ENCODE results near the gene RPL10A.
"Not testable (repeated sequence)": the region's sequence is repeated elsewhere in the genome, so short reads cannot be mapped to it uniquely, and the experiment has no call there.

The RPL10A gene

DNA sequence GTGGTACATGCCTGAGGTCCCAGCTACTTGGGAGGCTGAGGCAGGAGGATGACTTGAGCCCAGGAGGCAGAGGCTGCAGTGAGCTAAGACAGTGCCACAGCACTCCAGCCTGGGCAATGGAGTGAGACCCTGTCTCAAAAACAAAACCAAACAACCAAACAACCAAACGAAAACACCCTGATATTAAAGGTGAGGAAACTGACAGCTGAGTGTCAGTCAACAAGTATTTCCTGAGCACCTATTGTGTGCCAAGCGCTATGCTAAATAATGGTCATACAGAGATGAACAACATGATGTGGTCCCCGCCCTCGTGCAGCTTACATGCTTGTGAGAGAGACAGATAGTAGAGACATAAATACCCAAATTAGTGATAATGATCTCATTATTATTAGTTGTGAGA lies 46.4 kb downstream of the RPL10A start:
- Histone ChIP-seq H3K4me3 (ENCODE audit: low read length) (no peak overlapping the region), H3K27ac (ENCODE audit: low read depth, low read length) (no peak overlapping the region), H3K36me3 (ENCODE audit: control insufficient read depth, insufficient read depth, low read length) (no peaks in the 10 kb centered on the region), H3K4me1 (ENCODE audit: control insufficient read depth, insufficient read depth, low read length) (no peaks in the 10 kb centered on the region), H3K27me3 (ENCODE audit: control insufficient read depth, insufficient read depth, low read length) (peaks cover 2% of the 10 kb centered on the region), H3K9ac (ENCODE audit: low read length) (no peak overlapping the region)

DNA sequence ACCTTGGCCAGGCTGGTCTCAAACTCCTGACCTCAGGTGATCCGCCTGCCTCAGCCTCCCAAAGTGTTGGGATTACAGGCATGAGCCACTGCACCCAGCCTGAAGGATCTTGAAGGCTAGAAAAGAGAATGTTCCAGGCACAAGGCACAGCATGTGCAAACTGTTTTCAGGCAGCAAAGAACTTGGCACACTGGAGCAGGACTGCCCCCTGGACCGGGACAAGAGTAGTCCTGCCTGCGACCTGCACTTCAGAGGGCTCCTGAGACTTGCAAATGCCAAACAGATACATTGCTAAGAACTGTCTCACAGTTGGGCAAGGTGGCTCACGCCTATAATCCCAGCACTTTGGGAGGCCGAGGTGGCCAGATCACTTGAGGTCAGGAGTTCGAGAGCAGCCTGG lies 47.7 kb downstream of the RPL10A start:
- H3K36me3 ChIP-seq (ENCODE audit: control insufficient read depth, insufficient read depth, low read length); H3K27me3 ChIP-seq (ENCODE audit: control insufficient read depth, insufficient read depth, low read length); H3K4me1 ChIP-seq (ENCODE audit: control insufficient read depth, insufficient read depth, low read length); H3K9ac ChIP-seq (ENCODE audit: low read length); H3K27ac ChIP-seq (ENCODE audit: low read depth, low read length); H3K4me3 ChIP-seq (ENCODE audit: low read length): not testable (repeated sequence)

DNA sequence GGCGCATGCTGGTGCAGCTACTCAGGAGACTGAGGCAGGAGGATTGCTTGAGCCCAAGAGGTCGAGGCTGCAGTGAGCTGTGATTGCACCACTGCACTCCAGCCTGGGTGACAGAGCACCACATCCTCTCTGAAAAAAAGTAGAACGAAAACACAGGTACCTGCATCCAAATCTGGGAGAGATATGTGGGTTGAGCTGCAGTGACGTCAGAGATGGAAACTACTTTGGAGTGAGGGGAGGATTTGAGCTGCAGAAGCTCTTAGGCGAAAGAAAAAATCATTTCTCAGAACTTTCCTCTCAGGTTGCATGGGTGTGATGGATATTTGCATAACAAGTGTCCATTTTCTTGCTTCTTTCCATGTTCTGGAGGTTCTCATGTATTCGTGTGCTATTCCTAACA lies 48.5 kb downstream of the RPL10A start:
- Histone ChIP-seq H3K27me3 (ENCODE audit: control insufficient read depth, insufficient read depth, low read length) (peaks cover 2% of the 10 kb centered on the region), H3K4me3 (ENCODE audit: low read length) (no peak overlapping the region), H3K36me3 (ENCODE audit: control insufficient read depth, insufficient read depth, low read length) (no peaks in the 10 kb centered on the region), H3K9ac (ENCODE audit: low read length) (no peak overlapping the region), H3K4me1 (ENCODE audit: control insufficient read depth, insufficient read depth, low read length) (no peaks in the 10 kb centered on the region), H3K27ac (ENCODE audit: low read depth, low read length) (no peak overlapping the region)

DNA sequence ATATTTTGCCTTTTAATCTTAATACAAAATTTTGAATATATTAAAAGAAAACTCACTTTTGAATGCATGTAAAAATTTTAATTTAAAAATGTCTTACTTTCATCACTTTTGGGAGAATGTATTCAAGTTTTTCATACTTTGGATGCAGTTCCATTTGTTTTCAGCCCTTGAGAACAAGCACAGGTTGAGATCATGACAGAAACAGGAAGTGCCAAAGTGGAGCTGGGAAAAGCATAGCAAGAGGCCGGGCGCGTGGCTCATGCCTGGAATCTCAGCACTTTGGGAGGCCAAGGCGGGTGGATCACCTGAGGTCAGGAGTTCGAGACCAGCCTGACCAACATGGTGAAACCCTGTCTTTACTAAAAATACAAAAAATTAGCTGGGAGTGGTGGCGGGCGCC lies 49.8 kb downstream of the RPL10A start:
- H3K36me3 ChIP-seq (ENCODE audit: control insufficient read depth, insufficient read depth, low read length); H3K9ac ChIP-seq (ENCODE audit: low read length); H3K27ac ChIP-seq (ENCODE audit: low read depth, low read length); H3K4me3 ChIP-seq (ENCODE audit: low read length); H3K27me3 ChIP-seq (ENCODE audit: control insufficient read depth, insufficient read depth, low read length); H3K4me1 ChIP-seq (ENCODE audit: control insufficient read depth, insufficient read depth, low read length): not testable (repeated sequence)

DNA sequence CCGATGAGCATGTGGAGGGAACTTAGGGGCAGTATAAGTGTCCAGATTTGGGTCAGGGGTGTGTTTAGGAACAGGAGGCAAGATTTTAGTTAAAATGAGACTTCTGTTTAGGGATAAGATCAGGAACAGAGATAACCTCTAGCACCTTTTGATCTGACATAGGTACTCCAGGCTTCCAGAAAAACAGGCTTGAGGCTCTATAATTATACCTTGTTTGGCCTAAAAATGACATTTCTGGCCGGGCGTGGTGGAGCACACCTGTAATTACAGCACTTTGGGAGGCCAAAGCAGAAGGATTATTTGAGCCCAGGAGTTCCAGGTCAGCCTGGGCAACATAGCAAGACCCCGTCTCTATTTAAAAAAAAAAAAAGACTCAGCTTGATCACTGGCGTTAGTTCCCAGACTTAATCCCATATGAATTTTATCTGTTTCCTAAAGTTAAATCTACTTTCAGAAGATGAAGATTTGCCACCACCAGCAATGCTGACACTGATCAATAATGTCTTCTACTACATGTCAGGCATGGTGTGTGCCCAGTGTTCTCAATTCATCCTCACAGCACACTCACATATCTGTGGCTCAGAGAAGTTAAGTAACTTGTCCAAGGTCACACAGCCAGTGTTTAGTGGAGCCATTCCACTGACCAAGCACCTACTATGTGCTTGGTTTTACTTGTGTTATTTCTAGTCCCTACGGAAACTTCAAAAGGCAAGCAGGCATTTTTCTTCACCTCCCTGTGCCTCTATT lies 50.5 kb downstream of the RPL10A start:
- Histone ChIP-seq H3K36me3 (ENCODE audit: control insufficient read depth, insufficient read depth, low read length) (no peaks in the 10 kb centered on the region), H3K4me3 (ENCODE audit: low read length) (no peak overlapping the region), H3K9ac (ENCODE audit: low read length) (no peak overlapping the region), H3K27me3 (ENCODE audit: control insufficient read depth, insufficient read depth, low read length) (no peaks in the 10 kb centered on the region), H3K4me1 (ENCODE audit: control insufficient read depth, insufficient read depth, low read length) (no peaks in the 10 kb centered on the region), H3K27ac (ENCODE audit: low read depth, low read length) (no peak overlapping the region)

DNA sequence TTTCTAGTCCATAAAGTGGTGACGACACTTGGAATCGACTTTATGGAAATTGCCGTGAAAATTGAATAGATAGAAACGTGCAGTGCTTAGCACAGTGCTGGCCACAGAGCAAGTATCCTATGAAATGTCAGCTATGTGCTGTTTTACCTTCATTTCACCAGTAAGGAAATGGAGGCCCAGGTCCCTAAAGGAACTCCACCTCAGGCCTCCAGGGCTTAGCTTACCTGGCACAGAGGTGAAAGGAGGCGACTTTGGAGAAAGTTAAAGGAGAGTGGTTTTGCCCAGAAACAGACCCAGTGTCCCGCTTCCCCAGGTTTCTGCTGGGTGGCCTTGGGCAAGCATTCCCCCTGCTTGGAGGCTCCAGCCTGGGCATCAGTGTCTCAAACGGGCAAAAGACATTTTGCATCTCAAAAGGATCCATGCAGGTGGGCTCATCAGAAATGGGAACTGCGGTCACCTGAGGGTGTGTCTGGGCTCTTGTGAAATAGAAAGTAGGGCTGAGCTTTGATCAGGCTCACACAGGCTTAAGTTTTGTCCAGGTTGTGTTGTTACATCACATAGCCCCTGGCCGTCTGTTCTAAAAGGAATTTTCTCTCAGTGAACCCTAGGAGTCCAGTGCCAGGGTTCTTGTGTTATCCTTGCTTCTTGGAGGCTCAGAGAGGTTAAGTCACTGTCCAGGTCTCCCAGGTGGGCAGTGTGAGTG lies 51.3 kb downstream of the RPL10A start:
- H3K27me3 ChIP-seq (ENCODE audit: control insufficient read depth, insufficient read depth, low read length), result no peaks in the 10 kb centered on the region
- H3K36me3 ChIP-seq (ENCODE audit: control insufficient read depth, insufficient read depth, low read length), result no peaks in the 10 kb centered on the region
- no peak overlapping the region for H3K27ac ChIP-seq (ENCODE audit: low read depth, low read length)
- H3K4me3 ChIP-seq (ENCODE audit: low read length), result no peak overlapping the region
- no peak overlapping the region for H3K9ac ChIP-seq (ENCODE audit: low read length)
- H3K4me1 ChIP-seq (ENCODE audit: control insufficient read depth, insufficient read depth, low read length), result no peaks in the 10 kb centered on the region

Measured in rectal smooth muscle tissue (tissue), 1 donor.